SW 1271 (cell line): ENCODE results near the gene DICER1.
A peak's percentile ranks its signal among the peaks of the same experiment; 100 is the strongest.

Experiments used
- DNase-seq, 2 experiments: peaks; one replicate each; lab custom pipeline; 2025; lab: John Stamatoyannopoulos, UW

The DICER1 gene

DNA sequence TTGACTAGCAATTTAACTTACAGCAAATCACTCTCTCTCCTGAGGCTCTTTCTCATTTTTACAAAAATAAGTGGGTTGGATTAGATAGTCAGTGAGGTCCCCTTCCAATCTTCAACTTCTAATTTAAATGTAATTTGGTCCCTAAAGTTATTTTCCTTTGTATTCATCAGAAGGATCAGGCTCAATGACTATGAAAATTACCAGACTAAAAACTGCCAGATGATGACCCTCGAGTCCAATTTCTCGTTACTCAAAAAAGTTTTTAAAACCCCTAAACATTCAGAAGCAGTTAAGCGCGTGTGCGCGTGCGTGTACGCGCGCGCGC, 34.7 kb downstream of the DICER1 start:
- DNase-seq, result no peak

DNA sequence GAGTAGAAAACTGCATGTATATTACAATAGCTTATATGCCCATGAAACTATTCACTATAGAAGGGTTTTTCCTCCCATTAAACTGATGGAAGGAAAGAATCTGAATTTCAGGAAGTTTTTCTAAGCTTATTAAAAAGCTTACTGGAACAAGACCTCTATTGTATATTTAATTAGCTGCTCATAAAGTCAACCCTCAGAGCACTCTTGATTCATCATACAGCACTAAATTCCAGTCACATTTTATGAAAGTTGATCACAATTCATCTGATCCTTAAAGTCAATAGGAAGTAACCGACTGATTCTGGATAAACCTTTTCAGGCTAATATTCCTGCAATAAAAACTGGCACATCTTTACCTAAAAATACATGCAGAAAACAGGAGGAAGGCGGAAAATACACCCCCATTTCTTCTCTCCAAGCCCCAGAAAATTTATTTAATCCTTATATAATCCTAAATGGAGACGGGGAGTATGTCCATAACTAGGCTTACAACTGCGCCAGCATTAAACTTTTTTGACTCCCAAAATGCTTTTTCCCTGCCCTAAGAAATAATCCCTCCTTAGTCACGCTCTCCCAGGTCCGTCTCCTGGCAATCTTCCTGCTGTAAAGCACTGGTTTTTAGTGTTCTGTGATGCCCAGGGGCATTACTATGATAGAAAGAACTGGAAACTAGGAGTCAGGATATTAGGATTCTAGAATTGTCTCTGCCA, 35.3 kb downstream of the DICER1 start:
- no peak for DNase-seq

- no peak for DNase-seq
Measured at GRCh38 chr14:95119336-95119735, 38.0 kb downstream of the DICER1 start.

GRCh38 chr14:95117937-95118721, 39.2 kb downstream of the DICER1 start:
- no peak for DNase-seq

DNA sequence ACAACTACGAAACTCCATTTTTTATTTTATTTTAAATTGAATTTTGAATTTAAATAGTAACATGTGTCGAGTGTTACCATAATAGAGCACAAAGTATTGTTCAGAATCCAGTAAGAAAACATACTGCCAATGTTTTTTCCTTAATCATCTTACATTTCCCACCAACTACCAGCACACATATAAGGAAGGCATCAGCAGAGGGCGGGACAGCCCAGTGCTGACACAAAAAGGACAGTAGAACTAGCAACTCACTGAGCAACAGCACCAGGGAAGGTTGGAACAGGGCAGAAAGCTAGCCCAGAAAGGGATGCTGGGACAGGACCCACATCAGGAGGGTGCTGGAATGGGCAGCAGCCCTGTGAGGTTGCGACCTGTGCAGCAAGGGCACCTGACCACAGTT, 43.9 kb downstream of the DICER1 start:
- no peak for DNase-seq

DNA sequence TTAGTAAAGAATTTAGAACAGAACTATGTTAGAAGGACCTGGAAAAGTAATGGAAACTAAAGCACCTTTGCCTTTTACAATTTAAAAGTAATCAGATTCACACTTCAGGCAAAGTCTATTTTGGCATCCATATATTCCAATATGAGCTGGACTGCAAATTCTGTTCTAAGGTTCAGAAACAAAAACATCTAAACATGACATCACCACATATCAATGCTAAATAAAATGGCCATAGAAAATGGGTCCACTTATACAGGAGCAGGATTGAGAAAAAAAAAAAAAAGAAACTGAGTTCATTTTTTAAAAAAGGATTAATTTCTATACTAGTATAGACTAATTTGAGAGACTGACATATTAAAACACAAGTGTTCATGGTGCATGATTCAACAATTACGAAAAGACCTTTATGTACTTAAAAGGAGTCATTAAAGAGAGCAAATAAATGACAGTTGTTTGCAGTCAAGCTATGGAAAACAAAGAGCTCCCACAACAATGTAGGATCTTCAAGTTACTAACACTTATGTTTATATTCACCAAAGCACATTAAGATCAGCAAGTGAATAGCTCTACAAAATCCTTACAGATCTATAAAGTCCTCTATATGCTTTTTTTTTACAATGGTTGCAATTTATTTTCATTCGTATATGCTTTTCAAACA, 45.7 kb downstream of the DICER1 start:
- DNase-seq, result no peak

DNA sequence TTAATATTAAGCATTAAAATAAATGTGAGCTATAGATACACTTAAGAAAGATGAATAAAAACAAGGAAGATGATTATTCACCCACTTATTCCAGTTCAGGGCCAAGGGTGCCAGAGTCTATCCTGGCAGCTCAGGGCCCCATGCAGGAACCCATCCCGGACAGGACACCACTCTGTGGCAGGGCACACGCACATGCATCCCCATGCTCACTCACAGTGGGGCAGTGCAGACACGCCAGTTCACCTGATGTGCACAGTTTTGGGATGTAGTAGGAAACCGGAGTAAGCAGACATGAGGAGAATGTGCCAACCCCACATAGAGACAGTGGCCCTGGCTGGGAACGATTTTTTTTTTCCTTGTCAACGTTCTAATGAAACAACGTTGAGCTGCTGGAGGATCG, 47.2 kb downstream of the DICER1 start:
- no peak for DNase-seq

DNA sequence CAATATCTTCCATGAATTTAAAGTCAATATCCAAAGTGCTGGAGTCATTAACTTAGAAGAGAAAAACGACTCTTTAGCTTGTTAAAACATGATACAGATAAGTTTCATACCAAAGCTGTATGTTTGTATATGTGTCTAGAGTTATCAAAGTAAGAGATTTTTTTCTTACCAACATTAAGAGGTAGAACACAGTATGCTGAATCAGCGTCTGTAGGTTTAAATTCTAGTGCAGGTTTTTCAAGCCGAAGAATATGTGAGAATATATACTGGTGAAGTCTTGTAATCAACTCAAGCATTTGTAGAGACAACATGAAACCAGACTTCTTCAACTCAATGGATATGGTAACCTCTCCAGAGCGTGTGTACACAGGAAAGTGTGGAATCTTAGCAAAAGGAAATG, 49.6 kb downstream of the DICER1 start:
- DNase-seq, result no peak

GRCh38 chr14:95106971-95107370, 50.4 kb downstream of the DICER1 start:
- no peak for DNase-seq

- no peak for DNase-seq
Measured at GRCh38 chr14:95104911-95105310, 52.4 kb downstream of the DICER1 start.

GRCh38 chr14:95102680-95103044, 54.7 kb downstream of the DICER1 start:
- DNase-seq, result no peak

DNA sequence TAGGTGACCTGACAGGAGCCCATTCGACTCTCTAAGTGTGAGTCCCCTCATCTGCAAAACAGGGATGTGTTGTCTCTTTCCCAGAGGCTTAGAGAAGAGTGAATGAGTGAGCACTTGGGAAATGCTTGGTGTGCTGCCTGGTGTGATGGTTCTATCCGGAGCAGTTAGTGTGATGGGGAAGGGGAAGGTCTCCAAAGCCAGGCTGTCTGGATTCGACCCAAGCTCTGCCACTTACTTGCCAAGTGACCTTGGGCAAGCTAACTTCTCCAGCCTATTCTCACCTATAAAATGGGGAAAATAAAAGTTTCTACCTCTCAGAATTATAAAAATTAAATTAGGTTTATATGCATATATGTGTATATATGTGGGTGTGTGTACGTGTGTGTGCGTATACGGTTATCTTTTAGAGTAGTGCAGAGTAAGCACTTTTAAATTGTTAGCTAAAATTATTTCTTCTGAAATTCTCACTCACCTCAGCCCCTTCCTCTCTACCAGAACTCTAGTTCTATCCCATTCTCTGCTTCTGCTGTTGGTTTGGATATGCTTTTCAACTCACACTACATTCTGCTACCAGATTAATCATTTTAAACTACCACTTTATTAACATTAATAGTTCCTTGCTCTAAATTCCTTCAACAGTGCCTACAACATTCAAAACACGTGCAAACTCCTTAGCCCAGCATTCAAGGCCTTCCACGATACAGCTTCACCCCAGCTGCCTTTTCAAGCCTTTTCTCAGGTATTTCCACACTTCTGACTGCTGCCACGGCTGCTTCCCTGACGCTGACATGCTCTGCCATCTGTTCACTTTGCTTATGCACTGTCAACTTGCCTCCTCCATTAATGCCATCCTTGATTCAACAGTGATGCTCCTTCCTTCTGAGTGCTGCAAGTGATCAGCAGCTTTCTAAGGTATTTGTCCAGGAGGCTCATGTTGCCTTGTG, 55.3 kb downstream of the DICER1 start:
- DNase-seq, result no peak

DNA sequence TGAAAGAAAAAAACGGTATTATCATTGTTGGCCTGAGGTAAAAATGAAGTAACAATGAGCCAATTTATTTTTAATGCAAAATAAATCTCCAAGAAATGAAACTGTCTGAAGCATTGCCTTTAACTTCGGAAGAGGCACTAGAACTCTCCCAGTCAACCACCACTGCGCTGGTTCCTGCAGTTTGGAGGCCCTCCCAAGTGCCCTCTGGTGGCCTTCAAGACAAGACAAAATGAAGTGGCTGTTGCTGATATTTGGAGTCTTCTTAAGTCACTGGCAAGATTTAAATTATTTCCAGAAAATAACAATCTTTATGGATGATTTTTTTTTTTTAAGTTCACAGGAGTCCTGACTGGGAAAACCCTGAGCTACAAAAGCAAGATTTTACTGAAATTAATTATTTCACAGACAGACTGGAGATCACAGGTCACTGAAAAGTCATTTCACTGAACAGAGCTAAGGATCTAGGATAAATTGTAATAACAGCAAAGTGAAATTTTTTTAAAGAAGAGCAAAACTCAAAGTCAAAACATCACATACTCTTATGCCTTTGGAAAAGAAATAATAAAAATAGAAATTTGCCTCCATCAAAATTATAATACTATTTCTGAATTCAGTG, 58.2 kb downstream of the DICER1 start:
- DNase-seq, result peak in 1 of 2 experiments; percentile 29

- no peak for DNase-seq
Measured at GRCh38 chr14:95097385-95097784, 59.9 kb downstream of the DICER1 start.

DNA sequence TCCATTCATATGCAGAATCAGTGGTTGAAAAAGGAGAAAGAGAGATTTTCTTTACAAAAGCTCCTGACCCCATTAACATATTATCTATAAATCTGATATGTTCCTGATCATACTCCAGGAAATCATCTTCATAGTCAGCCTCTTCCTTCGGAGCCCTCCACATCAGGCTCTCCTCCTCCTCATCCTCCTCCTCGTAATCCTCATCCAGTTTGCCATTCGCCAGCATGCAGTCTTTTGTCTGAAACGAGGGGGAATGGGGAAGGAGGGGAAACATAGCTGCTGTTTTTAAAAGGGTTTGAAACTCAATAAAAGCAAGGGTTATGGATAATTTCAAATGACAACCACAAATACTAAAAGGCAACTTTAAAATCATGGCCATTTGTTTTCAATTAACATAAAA, 60.9 kb downstream of the DICER1 start:
- no peak for DNase-seq

- DNase-seq, result no peak
Measured at GRCh38 chr14:95095996-95096395, 61.3 kb downstream of the DICER1 start.

GRCh38 chr14:95092723-95093122, 64.6 kb downstream of the DICER1 start:
- no peak for DNase-seq

DNA sequence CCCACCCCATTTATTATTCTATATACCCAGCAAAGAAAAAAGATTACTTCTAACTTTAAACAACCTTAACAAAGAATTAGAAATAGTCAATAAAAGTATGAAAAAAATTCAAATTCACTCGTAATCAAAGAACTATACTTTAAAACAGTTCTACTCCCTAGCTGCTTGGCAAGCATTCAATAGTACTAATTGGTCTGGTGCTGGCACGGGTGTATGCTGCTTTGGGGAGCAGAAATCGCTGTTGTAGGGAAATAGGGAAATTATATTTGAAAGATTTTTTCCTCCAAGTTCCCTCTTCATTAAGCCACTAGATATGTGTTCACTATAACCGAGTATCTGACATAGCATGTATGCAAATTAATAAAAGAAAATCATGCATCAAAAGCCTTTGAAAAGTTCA, 65.7 kb downstream of the DICER1 start:
- DNase-seq, result no peak

GRCh38 chr14:95088665-95089064, 68.7 kb downstream of the DICER1 start:
- no peak for DNase-seq

GRCh38 chr14:95087619-95088018, 69.7 kb downstream of the DICER1 start:
- DNase-seq, result no peak

DNA sequence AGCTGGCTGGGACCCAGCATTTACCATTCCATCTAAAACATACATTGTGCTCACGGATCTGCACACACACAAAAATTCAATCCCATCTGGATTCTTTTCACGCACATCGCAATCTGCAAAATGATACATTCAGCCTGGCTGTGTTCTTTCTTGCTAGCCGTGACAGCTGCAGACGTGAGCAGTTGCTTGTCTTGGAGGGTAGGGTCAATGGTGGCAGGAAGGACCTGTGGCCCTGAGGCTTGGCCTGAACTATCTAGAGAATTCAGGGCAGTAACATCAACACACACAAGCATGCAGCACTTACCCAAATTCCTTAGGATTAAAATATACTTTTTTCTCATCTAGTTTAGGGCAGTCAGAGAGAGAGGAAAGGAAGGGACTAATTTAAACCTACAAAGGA, 72.0 kb downstream of the DICER1 start:
- no peak for DNase-seq

- no peak for DNase-seq
Measured at GRCh38 chr14:95078867-95079266, 78.5 kb downstream of the DICER1 start.
